GM18499 (cell line): ENCODE data around the gene KNSTRN.

ENCODE experiments used
- ATAC-seq: cut with Tn5 transposase; IDR thresholded peaks from one replicate; pipeline ENCODE4 v1.9.1; 2021; ENCODE audit warnings: moderate number of reproducible peaks; ENCODE audit not compliant: insufficient read depth, unreplicated experiment

KNSTRN gene

GRCh38 chr15:40443255-40443654, 60.7 kb downstream of the KNSTRN start:
- no peak for ATAC-seq

GRCh38 chr15:40443846-40444245, 61.3 kb downstream of the KNSTRN start:
- no peak for ATAC-seq
